ENCODE data around the gene TEX19. TPM values are rescaled to one million over a fixed set of nuclear protein-coding genes. Genes with fewer than 3 reads are reported as not detected.

Gene TEX19
- total RNA-seq (2014; rRNA removed; shearing (Covaris generic)) (2.6 and 3.4 TPM in 2 replicates), total RNA-seq (2022) (1.8 and 2.0 TPM in 2 replicates), Bru-seq, nascent RNA (percentile 34 among the genes with signal in this experiment), BruChase-seq, experiment 1, labeled RNA remaining after a 6-hour chase (percentile 31 among the genes with signal in this experiment), BruChase-seq, experiment 2, labeled RNA remaining after a 2-hour chase (percentile 33 among the genes with signal in this experiment)
- long read RNA-seq, partial matches to known transcripts, result 0 of 5 reads
- long read RNA-seq, other reads (novel, unspliced or antisense), result 4 of 5 reads

DNA sequence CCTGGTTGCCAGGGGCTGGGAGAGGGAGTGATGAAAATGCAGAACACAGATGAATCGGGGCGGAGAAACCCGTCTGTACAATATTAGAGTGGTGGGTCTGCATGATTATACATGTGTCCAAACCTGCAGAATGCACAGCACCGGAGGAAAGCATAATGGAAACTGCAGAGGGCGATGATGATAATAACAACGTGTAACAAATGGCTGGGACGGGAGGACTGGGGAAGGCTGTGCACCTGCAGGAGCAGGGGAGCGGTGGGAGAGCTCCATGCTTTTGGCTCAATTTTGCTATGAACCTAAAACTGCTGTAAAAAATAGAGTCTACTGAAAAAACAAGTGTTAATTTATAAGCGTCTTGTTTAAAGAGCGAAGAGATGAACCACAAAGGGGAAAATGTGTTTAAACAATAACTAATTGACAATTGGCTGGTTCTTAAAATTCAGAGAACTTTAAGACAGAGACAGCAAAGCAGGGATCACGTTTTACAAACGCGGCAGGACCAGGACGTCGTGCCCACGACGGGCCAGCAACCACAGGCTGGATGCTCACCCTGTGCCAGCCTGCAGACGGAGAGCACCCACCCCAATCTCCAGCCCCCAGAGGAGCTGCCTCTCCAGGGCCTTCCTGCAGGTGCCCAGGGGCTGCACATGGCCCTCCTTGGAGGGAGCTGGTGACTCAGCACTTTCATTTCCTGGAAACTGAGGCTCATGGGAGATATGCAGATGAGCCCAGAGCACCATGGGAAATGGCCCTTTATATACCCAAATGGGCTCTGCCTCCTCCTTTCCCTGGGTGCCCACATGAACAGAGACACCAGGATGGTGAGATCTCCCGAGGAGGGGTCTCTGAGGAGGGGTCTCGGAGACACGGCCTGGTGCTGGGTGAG is at the start of gene TEX19:
TSS of gene TEX19 (plus strand) at position 783 of the 886 bp plus-strand sequence. CDS start 2,904 bp downstream, outside the sequence.
- ChIA-PET CTCF (ENCODE audit: unreplicated experiment) (interaction anchor here (0.6 to 1.3 kb wide), 2 partner anchors 12 to 196 kb away, joined by 3 read pairs; no protein-coding TSS in a partner anchor), POLR2A (interaction anchor here (0.6 to 3.0 kb wide), 8 partner anchors 8 to 99 kb away, joined by 3 to 15 read pairs (median 5); partner anchors contain the start of gene HEXD)
- Histone ChIP-seq H3K27ac (ENCODE audit: low read depth, low read length, poor library complexity, severe bottlenecking) (peak within 1 kb of the TSS; percentile 59), H4K20me1 (ENCODE audit: insufficient read depth, low read length) (no peaks in the 10 kb centered on the region), H3K36me3 (ENCODE audit: insufficient read depth, low read length) (no peaks in the 10 kb centered on the region), H3K4me3 (ENCODE audit: low read depth, low read length, poor library complexity, severe bottlenecking) (peak within 1 kb of the TSS; percentile 13), H3K4me1 (ENCODE audit: insufficient read depth, low read length, poor library complexity, severe bottlenecking) (peaks cover 54% of the 10 kb centered on the region), H3K4me2 (ENCODE audit: low read length) (peak within 1 kb of the TSS; percentile 40), H3K9me2 (ENCODE audit: insufficient read depth, low read length) (no peaks in the 10 kb centered on the region), H2AFZ (ENCODE audit: low read length) (peak within 1 kb of the TSS; percentile 42; the same call in 1 of the 2 replicates), H3K9me3 (ENCODE audit: low read length) (no peaks in the 10 kb centered on the region), H3K79me2 (ENCODE audit: insufficient read depth, low read depth, low read length) (no peaks in the 10 kb centered on the region)
- intact Hi-C loops (cut with micrococcal nuclease; ENCODE audit: unreplicated experiment), result loop anchor here (2.0 kb wide), 1 partner anchor 90 kb away; no protein-coding TSS in a partner anchor
- no peak for TF ChIP-seq EZH2phosphoT487 (IDR thresholded peaks at IDR 0.05; ENCODE audit: borderline replicate concordance, low read depth, low read length)
- TF ChIP-seq, protein P1, sequence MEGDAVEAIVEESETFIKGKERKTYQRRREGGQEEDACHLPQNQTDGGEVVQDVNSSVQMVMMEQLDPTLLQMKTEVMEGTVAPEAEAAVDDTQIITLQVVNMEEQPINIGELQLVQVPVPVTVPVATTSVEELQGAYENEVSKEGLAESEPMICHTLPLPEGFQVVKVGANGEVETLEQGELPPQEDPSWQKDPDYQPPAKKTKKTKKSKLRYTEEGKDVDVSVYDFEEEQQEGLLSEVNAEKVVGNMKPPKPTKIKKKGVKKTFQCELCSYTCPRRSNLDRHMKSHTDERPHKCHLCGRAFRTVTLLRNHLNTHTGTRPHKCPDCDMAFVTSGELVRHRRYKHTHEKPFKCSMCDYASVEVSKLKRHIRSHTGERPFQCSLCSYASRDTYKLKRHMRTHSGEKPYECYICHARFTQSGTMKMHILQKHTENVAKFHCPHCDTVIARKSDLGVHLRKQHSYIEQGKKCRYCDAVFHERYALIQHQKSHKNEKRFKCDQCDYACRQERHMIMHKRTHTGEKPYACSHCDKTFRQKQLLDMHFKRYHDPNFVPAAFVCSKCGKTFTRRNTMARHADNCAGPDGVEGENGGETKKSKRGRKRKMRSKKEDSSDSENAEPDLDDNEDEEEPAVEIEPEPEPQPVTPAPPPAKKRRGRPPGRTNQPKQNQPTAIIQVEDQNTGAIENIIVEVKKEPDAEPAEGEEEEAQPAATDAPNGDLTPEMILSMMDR (conservative IDR thresholded peaks at IDR 0.05; ENCODE audit: low read length), result peak; percentile 69
- no TSS peak for BruUV-seq (replicated peaks)
- peak; percentile 82 for DNase-seq (ENCODE audit: low spot score)

DNA sequence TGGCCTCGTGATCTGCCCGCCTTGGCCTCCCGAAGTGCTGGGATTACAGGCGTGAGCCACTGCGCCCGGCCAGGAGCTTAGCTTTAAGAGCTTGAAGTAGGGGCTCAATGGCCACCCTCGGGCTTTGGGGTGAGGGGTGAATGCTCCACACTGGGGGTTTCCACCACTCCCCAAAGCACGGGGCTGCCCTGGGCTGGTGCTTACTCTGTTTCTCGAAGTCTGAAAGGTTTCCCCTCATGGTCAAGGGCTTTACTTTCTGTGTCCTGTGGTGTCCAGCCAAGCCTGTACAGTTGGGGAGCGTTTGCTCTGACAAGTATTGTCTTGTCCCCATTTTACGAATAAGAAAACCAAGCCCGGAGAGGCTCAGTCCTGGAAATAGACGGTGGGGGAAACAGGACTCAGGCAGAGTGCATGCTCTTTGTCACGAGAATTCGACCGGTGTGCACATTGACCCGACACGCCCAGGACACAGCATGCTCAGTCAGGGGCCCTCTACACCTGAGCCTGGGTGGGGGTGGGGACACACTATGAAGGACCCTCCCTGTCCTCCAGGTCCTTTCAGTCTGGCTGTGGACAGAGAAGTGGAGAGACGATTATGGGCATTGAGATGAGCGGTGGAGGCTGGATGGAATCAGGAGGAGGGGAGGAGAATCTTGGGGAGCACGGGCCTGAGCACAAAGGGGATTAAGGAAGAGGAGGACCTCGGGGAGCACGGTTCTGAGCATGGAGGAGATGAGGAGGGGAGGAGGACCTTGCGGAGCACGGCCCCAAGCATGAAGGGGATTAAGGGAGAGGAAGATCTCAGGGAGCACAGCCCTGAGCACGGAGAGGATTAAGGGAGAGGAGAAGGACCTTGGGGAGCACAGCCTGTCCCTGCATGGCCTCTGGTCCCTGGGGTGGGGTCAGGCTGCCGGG is 49.1 kb upstream of the TEX19 start:
- no peaks in the 10 kb centered on the region for H3K9me3 ChIP-seq (ENCODE audit: low read length)
- no TSS peak for BruUV-seq (replicated peaks)
- no peak overlapping the region for H3K4me3 ChIP-seq (ENCODE audit: low read depth, low read length, poor library complexity, severe bottlenecking)
- H3K4me2 ChIP-seq (ENCODE audit: low read length), result no peak overlapping the region
- intact Hi-C loops (cut with micrococcal nuclease; ENCODE audit: unreplicated experiment), result no loop called here
- H3K79me2 ChIP-seq (ENCODE audit: insufficient read depth, low read depth, low read length), result no peaks in the 10 kb centered on the region
- CTCF ChIA-PET (ENCODE audit: unreplicated experiment), result no interaction called here
- no peaks in the 10 kb centered on the region for H3K36me3 ChIP-seq (ENCODE audit: insufficient read depth, low read length)
- no peaks in the 10 kb centered on the region for H3K9me2 ChIP-seq (ENCODE audit: insufficient read depth, low read length)
- H3K4me1 ChIP-seq (ENCODE audit: insufficient read depth, low read length, poor library complexity, severe bottlenecking), result no peaks in the 10 kb centered on the region
- H2AFZ ChIP-seq (ENCODE audit: low read length), result no peak overlapping the region
- no peak for TF ChIP-seq EZH2phosphoT487 (IDR thresholded peaks at IDR 0.05; ENCODE audit: borderline replicate concordance, low read depth, low read length)
- TF ChIP-seq, protein P1 (conservative IDR thresholded peaks at IDR 0.05; ENCODE audit: low read length), result no peak
- H4K20me1 ChIP-seq (ENCODE audit: insufficient read depth, low read length), result no peaks in the 10 kb centered on the region
- no peak overlapping the region for H3K27ac ChIP-seq (ENCODE audit: low read depth, low read length, poor library complexity, severe bottlenecking)
- DNase-seq (ENCODE audit: low spot score), result no peak
- POLR2A ChIA-PET, result no interaction called here

All from OCI-LY7 (cell line).